DOHH2 (cell line): ENCODE data around the gene ANKRD7.

Experiments
- EZH2phosphoT487 ChIP-seq: fragments of 200-600 bp; sonication (generic); IDR thresholded peaks from 2 replicates; pipeline ENCODE4 v1.6.1; 2017; ENCODE audit warnings: borderline replicate concordance, mild to moderate bottlenecking, antibody characterized with exemption, low read length, moderate library complexity, mixed read lengths
- TF ChIP-seq, protein P1 (sequence below): fragments of 200-600 bp; sonication (generic); IDR thresholded peaks from one replicate; pipeline ENCODE4 v1.5.1; 2014; ENCODE audit warnings: antibody characterized with exemption, mild to moderate bottlenecking, low read depth, low read length; ENCODE audit not compliant: poor library complexity, severe bottlenecking

DNA sequence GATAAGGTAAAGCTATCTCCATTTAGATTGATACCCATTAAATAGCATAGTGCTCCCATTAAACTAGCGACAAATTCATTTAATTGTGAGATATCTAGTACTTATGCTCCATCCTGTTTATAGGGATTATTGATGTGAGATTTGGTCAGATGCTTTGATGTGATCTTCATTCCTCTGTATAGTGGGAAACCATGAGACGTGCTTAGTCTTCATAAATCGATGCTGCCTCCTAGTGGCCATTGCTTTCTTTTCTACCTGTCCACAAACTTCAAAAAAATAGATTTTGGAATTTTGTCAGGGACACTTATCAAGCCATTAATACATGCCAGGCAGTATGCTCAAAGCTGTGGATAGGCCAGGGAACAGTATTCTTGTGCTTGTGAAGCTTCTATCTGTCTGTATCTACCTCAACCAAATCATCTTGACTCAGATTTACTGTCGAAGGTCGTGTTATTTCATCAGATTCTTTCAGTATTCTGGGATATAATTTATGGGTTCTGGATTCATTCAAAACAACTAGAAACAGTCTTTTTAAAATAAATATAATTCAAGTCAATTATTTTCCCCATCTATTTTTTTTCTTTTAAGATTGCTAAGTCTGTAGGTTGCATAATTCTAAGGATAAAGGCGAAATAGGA lies 28.5 kb upstream of the ANKRD7 start:
- TF ChIP-seq, protein P1, sequence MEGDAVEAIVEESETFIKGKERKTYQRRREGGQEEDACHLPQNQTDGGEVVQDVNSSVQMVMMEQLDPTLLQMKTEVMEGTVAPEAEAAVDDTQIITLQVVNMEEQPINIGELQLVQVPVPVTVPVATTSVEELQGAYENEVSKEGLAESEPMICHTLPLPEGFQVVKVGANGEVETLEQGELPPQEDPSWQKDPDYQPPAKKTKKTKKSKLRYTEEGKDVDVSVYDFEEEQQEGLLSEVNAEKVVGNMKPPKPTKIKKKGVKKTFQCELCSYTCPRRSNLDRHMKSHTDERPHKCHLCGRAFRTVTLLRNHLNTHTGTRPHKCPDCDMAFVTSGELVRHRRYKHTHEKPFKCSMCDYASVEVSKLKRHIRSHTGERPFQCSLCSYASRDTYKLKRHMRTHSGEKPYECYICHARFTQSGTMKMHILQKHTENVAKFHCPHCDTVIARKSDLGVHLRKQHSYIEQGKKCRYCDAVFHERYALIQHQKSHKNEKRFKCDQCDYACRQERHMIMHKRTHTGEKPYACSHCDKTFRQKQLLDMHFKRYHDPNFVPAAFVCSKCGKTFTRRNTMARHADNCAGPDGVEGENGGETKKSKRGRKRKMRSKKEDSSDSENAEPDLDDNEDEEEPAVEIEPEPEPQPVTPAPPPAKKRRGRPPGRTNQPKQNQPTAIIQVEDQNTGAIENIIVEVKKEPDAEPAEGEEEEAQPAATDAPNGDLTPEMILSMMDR, result peak; percentile 96
- no peak for TF ChIP-seq EZH2phosphoT487
